SK-N-SH treated with all-trans-retinoic acid at 6 μM for 48 hours (cell line): ENCODE data around the gene EEF1AKMT4.

Experiments
- ATAC-seq: fragments of 200-7000 bp; cut with Tn5 transposase; 3 replicates; pipeline ENCODE4 v1.9.1; 2020; ENCODE audit warnings: mild to moderate bottlenecking, moderate library complexity
- ARNTL ChIP-seq: fragments of 450-650 bp; formaldehyde crosslinking; IDR thresholded peaks from 2 replicates; pipeline ENCODE4 v1.5.0; 2020; ENCODE audit warnings: low read depth, mild to moderate bottlenecking, moderate library complexity, borderline replicate concordance
- BACH2 ChIP-seq: fragments of 250-450 bp; sonication (Bioruptor Pico); IDR thresholded peaks from 2 replicates; pipeline ENCODE4 v1.9.0; 2021; ENCODE audit warnings: mild to moderate bottlenecking, borderline replicate concordance
- CSDC2 ChIP-seq: fragments of 250-450 bp; sonication (Bioruptor Pico); IDR thresholded peaks from 2 replicates; pipeline ENCODE4 v1.5.0; 2020; ENCODE audit warnings: mild to moderate bottlenecking, moderate library complexity
- GLIS3 ChIP-seq: fragments of 250-450 bp; sonication (Bioruptor Pico); IDR thresholded peaks from 2 replicates; pipeline ENCODE4 v1.5.0; 2020; ENCODE audit warnings: mild to moderate bottlenecking, moderate library complexity
- ISL1 ChIP-seq: fragments of 250-450 bp; sonication (Bioruptor Pico); IDR thresholded peaks from 2 replicates; pipeline ENCODE4 v2.1.2; 2022; ENCODE audit warnings: mild to moderate bottlenecking, moderate library complexity
- OSR1 ChIP-seq: fragments of 250-450 bp; sonication (Bioruptor Pico); IDR thresholded peaks from 2 replicates; pipeline ENCODE4 v1.8.0; 2022; ENCODE audit warnings: moderate library complexity, mild to moderate bottlenecking, inconsistent platforms
- PPARA ChIP-seq: fragments of 250-450 bp; sonication (Bioruptor Pico); IDR thresholded peaks from 2 replicates; pipeline ENCODE4 v1.5.0; 2020; ENCODE audit warnings: mild to moderate bottlenecking, borderline replicate concordance
- RARB ChIP-seq: fragments of 250-450 bp; sonication (Bioruptor Pico); IDR thresholded peaks from 2 replicates; pipeline ENCODE4 v1.8.0; 2021; ENCODE audit warnings: mild to moderate bottlenecking, moderate library complexity
- SNAI2 ChIP-seq: fragments of 250-450 bp; sonication (Bioruptor Pico); IDR thresholded peaks from 2 replicates; pipeline ENCODE4 v1.5.0; 2020; ENCODE audit warnings: mild to moderate bottlenecking, moderate library complexity
- TOX ChIP-seq: fragments of 250-450 bp; sonication (Bioruptor Pico); IDR thresholded peaks from 2 replicates; pipeline ENCODE4 v1.8.0; 2021; ENCODE audit warnings: mild to moderate bottlenecking, moderate library complexity, borderline replicate concordance
- ZFP30 ChIP-seq: fragments of 450-650 bp; formaldehyde crosslinking; IDR thresholded peaks from 2 replicates; pipeline ENCODE4 v1.5.0; 2022; ENCODE audit warnings: mild to moderate bottlenecking, moderate library complexity
- ZNF565 ChIP-seq: fragments of 450-650 bp; formaldehyde crosslinking; conservative IDR thresholded peaks from 2 replicates; pipeline ENCODE4 v1.5.0; 2020; ENCODE audit warnings: low read depth, mild to moderate bottlenecking, moderate library complexity
- ZNF70 ChIP-seq: fragments of 450-650 bp; formaldehyde crosslinking; IDR thresholded peaks from 2 replicates; pipeline ENCODE4 v1.5.0; 2020; ENCODE audit warnings: mild to moderate bottlenecking, moderate library complexity
- ZNF8 ChIP-seq: fragments of 450-650 bp; formaldehyde crosslinking; IDR thresholded peaks from 2 replicates; pipeline ENCODE4 v1.5.0; 2020; ENCODE audit warnings: mild to moderate bottlenecking, moderate library complexity
- TF ChIP-seq, protein P1 (sequence below): fragments of 250-450 bp; sonication (Bioruptor Pico); IDR thresholded peaks from 2 replicates; pipeline ENCODE4 v1.5.1; 2020; ENCODE audit warnings: low read depth, mild to moderate bottlenecking, moderate library complexity
- TF ChIP-seq, protein P2 (sequence below): fragments of 250-450 bp; sonication (Bioruptor Pico); IDR thresholded peaks from 2 replicates; pipeline ENCODE4 v1.8.0; 2021; ENCODE audit warnings: low read depth, mild to moderate bottlenecking, moderate library complexity, borderline replicate concordance
- TF ChIP-seq, protein P3 (sequence below): fragments of 250-450 bp; sonication (Bioruptor Pico); IDR thresholded peaks from 2 replicates; pipeline ENCODE4 v1.5.1; 2021; ENCODE audit warnings: mild to moderate bottlenecking, moderate library complexity
- TF ChIP-seq, protein P4 (sequence below): fragments of 250-450 bp; sonication (Bioruptor Pico); IDR thresholded peaks from 2 replicates; pipeline ENCODE4 v1.8.0; 2020; ENCODE audit warnings: mild to moderate bottlenecking, moderate library complexity, borderline replicate concordance

Gene EEF1AKMT4

DNA sequence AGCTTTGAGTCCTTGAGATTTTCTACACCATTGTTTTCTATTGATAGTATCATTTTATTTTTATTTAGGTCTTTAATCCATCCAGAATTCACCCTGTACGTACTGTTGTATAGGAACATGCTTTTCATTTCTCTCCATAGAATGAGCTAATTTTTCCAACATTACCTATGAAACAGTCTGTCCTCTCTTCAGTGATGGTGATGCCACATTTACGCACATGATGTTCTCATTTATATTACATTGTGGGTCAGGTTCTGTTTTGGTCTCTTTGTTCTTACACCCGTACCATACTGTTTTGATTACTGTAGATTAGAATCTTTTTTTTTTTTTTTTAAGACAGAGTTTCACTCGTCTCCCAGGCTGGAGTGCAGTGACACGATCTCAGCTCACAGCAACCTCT lies 37.8 kb upstream of the EEF1AKMT4 start:
- TF ChIP-seq CSDC2 (CRISPR knock-in tag), result no peak
- TF ChIP-seq GLIS3, result no peak
- TF ChIP-seq, protein P1, sequence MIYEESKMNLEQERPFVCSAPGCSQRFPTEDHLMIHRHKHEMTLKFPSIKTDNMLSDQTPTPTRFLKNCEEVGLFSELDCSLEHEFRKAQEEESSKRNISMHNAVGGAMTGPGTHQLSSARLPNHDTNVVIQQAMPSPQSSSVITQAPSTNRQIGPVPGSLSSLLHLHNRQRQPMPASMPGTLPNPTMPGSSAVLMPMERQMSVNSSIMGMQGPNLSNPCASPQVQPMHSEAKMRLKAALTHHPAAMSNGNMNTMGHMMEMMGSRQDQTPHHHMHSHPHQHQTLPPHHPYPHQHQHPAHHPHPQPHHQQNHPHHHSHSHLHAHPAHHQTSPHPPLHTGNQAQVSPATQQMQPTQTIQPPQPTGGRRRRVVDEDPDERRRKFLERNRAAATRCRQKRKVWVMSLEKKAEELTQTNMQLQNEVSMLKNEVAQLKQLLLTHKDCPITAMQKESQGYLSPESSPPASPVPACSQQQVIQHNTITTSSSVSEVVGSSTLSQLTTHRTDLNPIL (CRISPR knock-in tag), result no peak
- TF ChIP-seq ZNF565, result no peak
- TF ChIP-seq ZFP30 (CRISPR knock-in tag), result no peak
- no peak for TF ChIP-seq ISL1
- no peak for TF ChIP-seq ARNTL (CRISPR knock-in tag)
- no peak for TF ChIP-seq PPARA (CRISPR knock-in tag)
- TF ChIP-seq ZNF70 (CRISPR knock-in tag), result no peak; the same call in 1 of the 2 replicates
- no peak for TF ChIP-seq BACH2

DNA sequence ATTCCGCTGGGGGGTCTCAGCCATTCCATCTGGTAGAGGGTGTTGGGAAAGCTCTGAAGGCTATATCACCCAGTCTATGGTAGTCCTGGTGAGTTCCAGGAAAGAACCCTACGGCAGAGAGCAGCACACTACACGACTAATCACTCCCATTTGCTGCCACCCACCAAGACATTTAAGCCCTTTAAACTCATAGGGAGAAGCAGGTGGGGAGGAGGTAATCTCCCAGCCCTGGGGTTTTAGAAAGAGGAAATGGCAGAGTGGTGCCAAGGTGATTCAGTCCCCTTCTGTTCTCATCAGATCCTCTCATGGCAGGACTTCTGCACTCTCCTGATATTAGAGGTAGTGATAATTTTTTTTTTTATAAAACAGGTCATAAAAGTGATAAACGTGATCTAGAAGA lies 30.7 kb upstream of the EEF1AKMT4 start:
- no peak for ATAC-seq
- TF ChIP-seq, protein P2, sequence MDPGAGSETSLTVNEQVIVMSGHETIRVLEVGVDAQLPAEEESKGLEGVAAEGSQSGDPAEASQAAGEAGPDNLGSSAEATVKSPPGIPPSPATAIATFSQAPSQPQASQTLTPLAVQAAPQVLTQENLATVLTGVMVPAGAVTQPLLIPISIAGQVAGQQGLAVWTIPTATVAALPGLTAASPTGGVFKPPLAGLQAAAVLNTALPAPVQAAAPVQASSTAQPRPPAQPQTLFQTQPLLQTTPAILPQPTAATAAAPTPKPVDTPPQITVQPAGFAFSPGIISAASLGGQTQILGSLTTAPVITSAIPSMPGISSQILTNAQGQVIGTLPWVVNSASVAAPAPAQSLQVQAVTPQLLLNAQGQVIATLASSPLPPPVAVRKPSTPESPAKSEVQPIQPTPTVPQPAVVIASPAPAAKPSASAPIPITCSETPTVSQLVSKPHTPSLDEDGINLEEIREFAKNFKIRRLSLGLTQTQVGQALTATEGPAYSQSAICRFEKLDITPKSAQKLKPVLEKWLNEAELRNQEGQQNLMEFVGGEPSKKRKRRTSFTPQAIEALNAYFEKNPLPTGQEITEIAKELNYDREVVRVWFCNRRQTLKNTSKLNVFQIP (CRISPR knock-in tag), result no peak
- no peak for TF ChIP-seq RARB (CRISPR knock-in tag)
- TF ChIP-seq GLIS3, result no peak
- no peak for TF ChIP-seq PPARA (CRISPR knock-in tag)
- no peak for TF ChIP-seq ZNF70 (CRISPR knock-in tag)
- TF ChIP-seq OSR1 (CRISPR knock-in tag), result no peak
- TF ChIP-seq SNAI2 (CRISPR knock-in tag), result no peak
- TF ChIP-seq, protein P1 (CRISPR knock-in tag), result no peak
- no peak for TF ChIP-seq ARNTL (CRISPR knock-in tag)
- no peak for TF ChIP-seq CSDC2 (CRISPR knock-in tag)
- no peak for TF ChIP-seq BACH2
- no peak for TF ChIP-seq ISL1
- TF ChIP-seq, all 23 proteins: peak for 0

More for the DNA sequence above, 37.8 kb upstream of the EEF1AKMT4 start:
- peak; percentile 55; the same call in 1 of the 3 replicates for ATAC-seq

DNA sequence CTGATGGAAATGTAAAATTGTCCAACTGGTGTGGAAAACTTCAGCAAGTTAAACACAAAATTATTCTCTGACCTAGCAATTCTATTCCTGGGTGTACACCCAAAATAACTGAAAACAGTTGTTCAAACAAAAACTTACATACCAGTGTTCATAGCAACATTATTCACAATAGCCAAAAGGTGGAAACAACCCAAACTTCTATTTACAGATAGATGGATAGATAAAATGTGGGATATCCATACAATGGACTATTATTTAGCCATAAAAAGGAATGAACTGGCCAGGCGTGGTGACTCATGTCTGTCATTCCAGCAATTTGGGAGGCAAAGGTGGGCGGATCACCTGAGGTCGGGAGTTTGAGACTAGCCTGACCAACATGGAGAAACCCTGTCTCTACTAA lies 27.0 kb upstream of the EEF1AKMT4 start:
- TF ChIP-seq ZNF8 (no peak), SNAI2 (CRISPR knock-in tag) (no peak), OSR1 (CRISPR knock-in tag) (no peak), RARB (CRISPR knock-in tag) (no peak), ISL1 (no peak), ZNF565 (no peak), ARNTL (CRISPR knock-in tag) (no peak), TOX (CRISPR knock-in tag) (no peak)
- TF ChIP-seq, protein P3, sequence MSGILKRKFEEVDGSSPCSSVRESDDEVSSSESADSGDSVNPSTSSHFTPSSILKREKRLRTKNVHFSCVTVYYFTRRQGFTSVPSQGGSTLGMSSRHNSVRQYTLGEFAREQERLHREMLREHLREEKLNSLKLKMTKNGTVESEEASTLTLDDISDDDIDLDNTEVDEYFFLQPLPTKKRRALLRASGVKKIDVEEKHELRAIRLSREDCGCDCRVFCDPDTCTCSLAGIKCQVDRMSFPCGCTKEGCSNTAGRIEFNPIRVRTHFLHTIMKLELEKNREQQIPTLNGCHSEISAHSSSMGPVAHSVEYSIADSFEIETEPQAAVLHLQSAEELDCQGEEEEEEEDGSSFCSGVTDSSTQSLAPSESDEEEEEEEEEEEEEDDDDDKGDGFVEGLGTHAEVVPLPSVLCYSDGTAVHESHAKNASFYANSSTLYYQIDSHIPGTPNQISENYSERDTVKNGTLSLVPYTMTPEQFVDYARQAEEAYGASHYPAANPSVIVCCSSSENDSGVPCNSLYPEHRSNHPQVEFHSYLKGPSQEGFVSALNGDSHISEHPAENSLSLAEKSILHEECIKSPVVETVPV, result no peak
- TF ChIP-seq, protein P1 (CRISPR knock-in tag), result no peak
- TF ChIP-seq, protein P2 (CRISPR knock-in tag), result no peak
- TF ChIP-seq, protein P4, sequence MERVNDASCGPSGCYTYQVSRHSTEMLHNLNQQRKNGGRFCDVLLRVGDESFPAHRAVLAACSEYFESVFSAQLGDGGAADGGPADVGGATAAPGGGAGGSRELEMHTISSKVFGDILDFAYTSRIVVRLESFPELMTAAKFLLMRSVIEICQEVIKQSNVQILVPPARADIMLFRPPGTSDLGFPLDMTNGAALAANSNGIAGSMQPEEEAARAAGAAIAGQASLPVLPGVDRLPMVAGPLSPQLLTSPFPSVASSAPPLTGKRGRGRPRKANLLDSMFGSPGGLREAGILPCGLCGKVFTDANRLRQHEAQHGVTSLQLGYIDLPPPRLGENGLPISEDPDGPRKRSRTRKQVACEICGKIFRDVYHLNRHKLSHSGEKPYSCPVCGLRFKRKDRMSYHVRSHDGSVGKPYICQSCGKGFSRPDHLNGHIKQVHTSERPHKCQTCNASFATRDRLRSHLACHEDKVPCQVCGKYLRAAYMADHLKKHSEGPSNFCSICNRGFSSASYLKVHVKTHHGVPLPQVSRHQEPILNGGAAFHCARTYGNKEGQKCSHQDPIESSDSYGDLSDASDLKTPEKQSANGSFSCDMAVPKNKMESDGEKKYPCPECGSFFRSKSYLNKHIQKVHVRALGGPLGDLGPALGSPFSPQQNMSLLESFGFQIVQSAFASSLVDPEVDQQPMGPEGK (CRISPR knock-in tag), result no peak
- no peak for ATAC-seq
